Retinal pigment epithelial cell (primary cell): Measurements from ENCODE around the gene PRKAG2.
"Not testable (repeated sequence)": the region's sequence is repeated elsewhere in the genome, so short reads cannot be mapped to it uniquely, and the experiment has no call there.

Experiments used
- DNase-seq: peaks from one replicate; pipeline ENCODE4 v3.0.0-alpha.2; 2010; ENCODE audit warnings: low read depth
- H3K4me3 ChIP-seq: 2 replicates; pipeline ENCODE4 v1.5.1; 2011; ENCODE audit warnings: mild to moderate bottlenecking, low read length, control low read depth, moderate library complexity
- TF ChIP-seq, protein P1 (sequence below): conservative IDR thresholded peaks from 2 replicates; pipeline ENCODE4 v1.5.1; 2011; ENCODE audit warnings: low read depth, low read length, control low read depth, inconsistent platforms

Gene PRKAG2

DNA sequence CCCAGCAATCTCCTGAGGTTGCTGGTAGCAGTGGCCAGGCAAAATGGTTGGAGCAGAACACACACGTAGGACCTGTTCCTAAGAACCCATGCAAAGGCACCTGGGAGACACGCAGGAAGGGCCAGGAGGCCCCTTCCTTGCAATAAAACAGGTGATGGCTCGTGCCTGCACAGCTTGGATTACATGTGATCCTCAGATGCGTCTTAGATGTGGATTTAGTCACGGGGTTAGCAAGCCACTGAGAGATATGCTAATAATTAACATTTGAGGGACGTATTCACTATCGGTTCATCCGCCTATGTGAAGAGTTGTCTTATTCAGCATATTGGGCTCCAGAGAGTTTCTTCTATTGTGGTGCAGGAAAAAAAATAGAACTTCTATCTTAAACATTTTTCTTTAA, 352.6 kb downstream of the PRKAG2 start:
- DNase-seq = no peak
- TF ChIP-seq, protein P1, sequence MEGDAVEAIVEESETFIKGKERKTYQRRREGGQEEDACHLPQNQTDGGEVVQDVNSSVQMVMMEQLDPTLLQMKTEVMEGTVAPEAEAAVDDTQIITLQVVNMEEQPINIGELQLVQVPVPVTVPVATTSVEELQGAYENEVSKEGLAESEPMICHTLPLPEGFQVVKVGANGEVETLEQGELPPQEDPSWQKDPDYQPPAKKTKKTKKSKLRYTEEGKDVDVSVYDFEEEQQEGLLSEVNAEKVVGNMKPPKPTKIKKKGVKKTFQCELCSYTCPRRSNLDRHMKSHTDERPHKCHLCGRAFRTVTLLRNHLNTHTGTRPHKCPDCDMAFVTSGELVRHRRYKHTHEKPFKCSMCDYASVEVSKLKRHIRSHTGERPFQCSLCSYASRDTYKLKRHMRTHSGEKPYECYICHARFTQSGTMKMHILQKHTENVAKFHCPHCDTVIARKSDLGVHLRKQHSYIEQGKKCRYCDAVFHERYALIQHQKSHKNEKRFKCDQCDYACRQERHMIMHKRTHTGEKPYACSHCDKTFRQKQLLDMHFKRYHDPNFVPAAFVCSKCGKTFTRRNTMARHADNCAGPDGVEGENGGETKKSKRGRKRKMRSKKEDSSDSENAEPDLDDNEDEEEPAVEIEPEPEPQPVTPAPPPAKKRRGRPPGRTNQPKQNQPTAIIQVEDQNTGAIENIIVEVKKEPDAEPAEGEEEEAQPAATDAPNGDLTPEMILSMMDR = no peak
- no peak overlapping the region for H3K4me3 ChIP-seq

DNA sequence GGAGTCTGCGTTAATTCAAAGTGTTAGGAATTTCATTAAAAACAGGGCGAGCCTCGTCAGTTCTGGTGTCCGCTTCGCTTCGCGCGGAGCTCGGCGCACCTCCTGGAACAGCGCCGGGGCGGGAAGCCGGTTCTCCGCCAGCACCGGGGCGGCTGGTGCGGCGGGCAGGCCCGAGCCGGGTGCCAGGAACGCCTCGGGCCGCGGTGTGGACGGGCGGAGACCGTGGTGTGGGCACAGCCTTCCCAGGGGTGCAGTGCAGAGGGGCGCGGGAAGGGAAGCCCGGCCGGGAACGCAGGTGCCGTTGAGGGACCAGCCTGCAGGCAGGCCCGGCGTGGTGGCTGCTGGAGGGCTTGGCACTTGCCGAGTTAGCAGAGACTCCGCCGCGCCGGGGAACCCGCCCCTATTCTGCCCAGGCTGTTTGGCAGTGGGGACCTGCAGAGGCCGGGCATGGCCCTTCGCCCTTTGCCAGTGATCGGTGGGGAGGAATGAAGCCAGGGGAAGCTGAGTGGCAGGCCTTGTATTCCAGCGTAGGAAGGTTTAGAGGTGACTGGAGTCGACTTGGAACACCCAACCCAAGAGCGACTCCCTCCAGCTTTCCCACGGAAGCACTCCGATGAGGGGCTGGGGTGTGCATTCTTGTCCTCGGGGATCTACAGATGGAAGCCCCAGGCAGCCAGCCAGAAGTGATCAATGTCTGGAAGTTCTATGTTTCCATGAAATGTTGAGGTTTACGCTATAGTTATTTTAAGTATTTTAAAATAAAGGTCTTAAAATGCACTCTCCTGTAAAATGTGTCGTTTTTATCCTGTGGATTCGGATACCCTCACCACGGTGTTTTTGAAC, 356.3 kb downstream of the PRKAG2 start:
- TF ChIP-seq, protein P1 = no peak
- peak overlapping the region; percentile 51 for H3K4me3 ChIP-seq
- DNase-seq = no peak

DNA sequence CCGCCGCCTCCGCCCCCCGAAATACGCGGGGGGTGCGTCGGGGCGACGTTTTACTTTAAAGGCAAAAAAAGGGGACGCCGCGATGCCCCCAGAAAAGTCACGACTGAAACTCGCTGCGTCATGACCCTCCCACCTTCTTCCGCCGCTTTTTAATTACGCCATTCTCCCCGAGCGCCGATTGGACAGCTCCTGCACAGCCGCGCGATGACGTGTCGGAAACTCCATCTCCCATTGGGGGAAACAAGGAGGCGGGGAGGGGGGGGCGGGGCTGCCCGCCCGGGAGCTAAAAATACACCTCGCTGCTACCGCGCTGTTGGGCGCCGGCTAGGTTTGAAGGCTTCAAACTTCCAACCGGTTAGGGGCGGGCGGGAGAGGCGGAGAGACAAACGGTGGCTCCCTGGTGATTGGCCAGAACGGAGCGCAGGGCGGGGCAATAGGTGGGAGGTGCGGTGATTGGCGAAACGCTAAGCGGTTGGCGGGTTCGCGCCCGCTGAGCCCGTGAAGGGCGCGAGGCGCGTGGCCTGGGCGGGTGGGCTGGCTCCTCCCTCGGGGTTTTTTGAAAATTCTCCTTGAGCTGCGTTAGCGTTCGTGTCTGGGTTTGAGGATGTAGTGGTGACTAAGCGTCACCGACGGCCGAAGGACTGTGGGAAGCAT, 357.0 kb downstream of the PRKAG2 start, which contains the start of gene RHEB:
Gene RHEB (minus strand): TSS at position 131 of the 654 bp plus-strand sequence. CDS start 384 bp downstream, outside the sequence.
- peak within 1 kb of the TSS; percentile 94 for H3K4me3 ChIP-seq
- TF ChIP-seq, protein P1 = no peak
- peak; percentile 97 for DNase-seq

DNA sequence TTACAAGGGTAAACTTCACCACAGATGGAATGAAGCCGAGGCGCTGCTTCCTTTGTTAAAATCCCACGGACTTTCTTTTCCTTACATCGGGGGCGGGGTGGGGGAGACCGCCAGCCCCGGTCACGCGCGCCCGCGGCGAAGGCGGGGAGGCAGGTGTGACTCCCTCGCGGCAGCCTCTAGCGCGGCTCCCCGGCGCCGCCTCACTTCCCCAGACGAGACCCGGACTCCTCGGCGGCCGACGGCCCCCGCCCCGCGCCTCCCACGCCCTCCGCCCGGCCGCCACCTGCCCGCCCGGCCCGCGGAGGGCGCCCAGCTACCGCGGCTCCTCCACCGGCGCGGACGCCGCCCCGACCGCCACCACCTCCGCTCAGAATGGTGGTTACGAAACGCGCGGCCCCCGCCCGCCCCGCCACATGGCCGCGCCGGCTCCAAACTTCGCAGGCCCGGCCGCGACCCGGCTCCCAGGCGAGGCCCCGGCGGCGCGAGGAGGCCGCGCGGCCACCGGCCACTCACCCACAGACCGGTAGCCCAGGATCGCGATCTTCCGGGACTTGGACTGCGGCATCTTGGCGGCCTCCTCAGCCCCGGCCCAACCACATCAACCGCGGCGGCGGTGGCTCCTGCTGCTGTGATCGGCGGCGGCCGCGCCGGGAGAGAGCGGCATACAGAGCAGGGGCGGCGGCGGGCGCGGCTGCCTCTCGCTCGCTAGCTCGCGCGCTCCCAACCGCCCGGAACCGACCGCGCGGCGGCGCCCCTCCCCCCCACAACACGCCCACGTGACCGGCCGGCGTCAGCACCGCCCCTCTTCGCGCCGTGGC, 357.8 kb downstream of the PRKAG2 start:
- DNase-seq = not testable (repeated sequence)
- peak overlapping the region; percentile 94 for H3K4me3 ChIP-seq

DNA sequence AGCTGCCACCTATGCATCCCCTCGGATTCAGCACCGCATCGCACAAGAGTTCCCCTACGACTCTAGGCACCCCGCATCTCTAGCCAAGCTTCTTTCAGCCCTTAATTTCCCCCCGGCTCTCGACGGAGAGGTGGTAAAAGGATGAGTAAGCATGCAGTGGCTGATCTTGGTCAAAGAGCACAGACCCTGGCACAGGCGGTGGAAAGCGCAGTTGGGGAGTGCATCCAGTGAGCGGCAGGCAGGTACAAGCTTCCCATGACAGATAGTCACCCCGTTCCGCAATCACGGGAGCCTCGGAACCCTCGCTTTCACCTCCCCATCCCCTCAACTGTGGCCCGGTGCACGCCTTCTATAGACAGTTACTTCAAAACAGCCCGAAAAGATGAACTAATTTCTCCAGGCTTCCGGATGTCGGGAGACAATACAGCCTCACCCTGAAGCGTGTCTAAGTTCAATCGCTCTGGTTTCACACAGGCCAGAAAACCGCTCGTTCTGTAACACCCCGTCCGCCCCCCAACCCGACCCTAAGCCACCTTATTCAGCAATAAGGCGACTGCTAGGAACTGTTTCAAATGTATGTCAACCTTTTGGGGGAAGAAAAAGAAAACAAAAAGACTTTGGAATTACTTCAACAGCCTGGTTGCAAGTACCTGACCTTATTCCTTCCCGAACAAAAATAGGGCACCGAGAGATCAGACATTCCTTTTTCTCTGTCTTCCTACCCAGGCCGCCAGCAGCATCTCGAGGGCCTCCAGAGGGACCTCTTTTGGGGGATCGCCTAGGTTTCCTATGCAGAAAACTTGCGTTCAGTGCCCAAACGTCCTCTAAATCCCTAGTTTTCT, 358.6 kb downstream of the PRKAG2 start:
- peak overlapping the region; percentile 94 for H3K4me3 ChIP-seq
- DNase-seq = no peak

DNA sequence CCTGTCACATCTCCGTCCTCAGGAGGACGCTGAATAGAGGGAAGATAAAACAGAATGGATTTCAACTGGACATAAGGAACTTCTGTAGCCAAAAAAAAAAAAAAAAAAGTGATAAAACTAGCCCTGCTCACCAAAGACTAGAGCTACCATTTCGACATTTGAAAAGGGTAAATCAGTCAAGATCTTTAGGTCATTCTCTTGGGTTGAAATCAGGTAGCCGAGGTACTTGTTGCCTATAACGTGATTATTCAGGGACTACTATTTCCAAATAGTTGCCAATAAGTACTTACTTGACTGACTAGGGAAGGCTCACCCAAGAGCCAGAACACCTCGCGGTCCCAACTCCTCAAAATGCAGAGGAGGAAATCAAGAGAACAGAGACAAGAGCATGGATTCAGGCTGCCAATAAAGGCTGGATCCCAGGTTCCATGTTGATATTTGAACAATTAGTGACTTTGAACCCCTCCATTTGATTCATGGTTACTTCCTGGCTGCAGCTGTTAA, 359.3 kb downstream of the PRKAG2 start:
- DNase-seq = no peak
- peak overlapping the region; percentile 94 for H3K4me3 ChIP-seq
- TF ChIP-seq, protein P1 = no peak

More for the DNA sequence above, 358.6 kb downstream of the PRKAG2 start:
- TF ChIP-seq, protein P1 = no peak
